ENCODE results near the gene DOCK8. TPM values are rescaled to one million over a fixed set of nuclear protein-coding genes. Genes with fewer than 3 reads are reported as not detected.

The DOCK8 gene
- total and polyA plus RNA-seq, 2 experiments from 2014 or later = 0.94 to 1.2 TPM

GRCh38 chr9:479971-480350 is 265.3 kb downstream of the DOCK8 start (continued):
- no peak for TF ChIP-seq ZNF114 (CRISPR knock-in tag; IDR thresholded peaks at IDR 0.05)
- no peak for TF ChIP-seq REST (IDR thresholded peaks at IDR 0.05; ENCODE audit: unreplicated experiment)
- TF ChIP-seq CTCF (conservative IDR thresholded peaks at IDR 0.05; ENCODE audit: low read depth in 2 of 2) = no peak
- TF ChIP-seq EZH2phosphoT487 (IDR thresholded peaks at IDR 0.05; ENCODE audit: unreplicated experiment) = no peak
- TF ChIP-seq ZNF331 (CRISPR knock-in tag; IDR thresholded peaks at IDR 0.05; ENCODE audit: low read depth) = no peak
- TF ChIP-seq ETS1 (IDR thresholded peaks at IDR 0.05) = no peak

- Histone ChIP-seq H3K36me3 (ENCODE audit: insufficient read depth) (no peaks in the 10 kb centered on the region), H3K4me3 (no peak overlapping the region), H3K4me1 (ENCODE audit: insufficient read depth) (peaks cover 4% of the 10 kb centered on the region; the same call in 1 of the 2 replicates), H3K9me2 (ENCODE audit: insufficient read depth) (peaks cover 13% of the 10 kb centered on the region), H3F3A (replicated peaks; ENCODE audit: low read depth) (no peaks in the 10 kb centered on the region), H3K79me2 (replicated peaks; ENCODE audit: insufficient read depth) (no peaks in the 10 kb centered on the region), H2AFZ (no peak overlapping the region), H3K27me3 (ENCODE audit: insufficient read depth) (no peaks in the 10 kb centered on the region), H3K4me2 (no peak overlapping the region), H3K27ac (ENCODE audit: low read depth) (no peak overlapping the region), H4K20me1 (replicated peaks; ENCODE audit: insufficient read depth) (no peaks in the 10 kb centered on the region)
- Mint-ChIP-seq H3K9me3 (peaks cover 18% of the 10 kb centered on the region), H3K27me3 (ENCODE audit: insufficient read depth, low read depth, poor library complexity) (peaks cover 4% of the 10 kb centered on the region), H3K4me1 (peaks cover 7% of the 10 kb centered on the region), H3K4me3 (no peak overlapping the region), H3K36me3 (ENCODE audit: low read depth) (peaks cover 35% of the 10 kb centered on the region), H3K27ac (no peak overlapping the region)
- DNase-seq (ENCODE audit: low spot score) (no peak), ATAC-seq (no peak)
- TF ChIP-seq ETS1 (IDR thresholded peaks at IDR 0.05) (no peak), REST (IDR thresholded peaks at IDR 0.05; ENCODE audit: unreplicated experiment) (no peak), ZNF331 (CRISPR knock-in tag; IDR thresholded peaks at IDR 0.05; ENCODE audit: low read depth) (no peak), JUNB (IDR thresholded peaks at IDR 0.05; ENCODE audit: unreplicated experiment) (no peak), STAT1 (IDR thresholded peaks at IDR 0.05; ENCODE audit: unreplicated experiment) (no peak)
Observed at GRCh38 chr9:482739-483138, 268.1 kb downstream of the DOCK8 start.

Data from GM23338 (cell line).